ENCODE results near the gene ARHGEF10L.

Gene ARHGEF10L

GRCh38 chr1:17550729-17551584, 11.5 kb downstream of the ARHGEF10L start:
- DNase-seq: no peak

- DNase-seq: no peak
Observed at GRCh38 chr1:17551755-17552234, 12.3 kb downstream of the ARHGEF10L start.

GRCh38 chr1:17553975-17554700, 14.6 kb downstream of the ARHGEF10L start:
- no peak for DNase-seq

GRCh38 chr1:17554954-17555353, 15.5 kb downstream of the ARHGEF10L start:
- DNase-seq: no peak

GRCh38 chr1:17557986-17558385, 18.5 kb downstream of the ARHGEF10L start:
- DNase-seq: no peak

GRCh38 chr1:17558541-17558940, 19.0 kb downstream of the ARHGEF10L start:
- DNase-seq: no peak

GRCh38 chr1:17558954-17559614, 19.6 kb downstream of the ARHGEF10L start:
- no peak for DNase-seq

- no peak for DNase-seq
Observed at GRCh38 chr1:17559615-17560419, 20.3 kb downstream of the ARHGEF10L start.

GRCh38 chr1:17561247-17561548, 21.7 kb downstream of the ARHGEF10L start:
- DNase-seq: no peak

GRCh38 chr1:17561561-17561985, 22.1 kb downstream of the ARHGEF10L start:
- DNase-seq: no peak

- DNase-seq: no peak
Observed at GRCh38 chr1:17562375-17562774, 22.9 kb downstream of the ARHGEF10L start.

- no peak for DNase-seq
Observed at GRCh38 chr1:17563494-17564281, 24.2 kb downstream of the ARHGEF10L start.

GRCh38 chr1:17564458-17565393, 25.2 kb downstream of the ARHGEF10L start:
- no peak for DNase-seq

- no peak for DNase-seq
Observed at GRCh38 chr1:17565461-17566252, 26.2 kb downstream of the ARHGEF10L start.

- no peak for DNase-seq
Observed at GRCh38 chr1:17566417-17566816, 26.9 kb downstream of the ARHGEF10L start.

- DNase-seq: no peak
Observed at GRCh38 chr1:17566892-17567291, 27.4 kb downstream of the ARHGEF10L start.

- DNase-seq: no peak
Observed at GRCh38 chr1:17567582-17567981, 28.1 kb downstream of the ARHGEF10L start.

- no peak for DNase-seq
Observed at GRCh38 chr1:17568014-17568900, 28.8 kb downstream of the ARHGEF10L start.
